HL-60 (cell line): ENCODE measurements around the gene SLC16A6.
"Not testable (repeated sequence)": the region's sequence is repeated elsewhere in the genome, so short reads cannot be mapped to it uniquely, and the experiment has no call there.

Experiments
- DNase-seq, 2 experiments: peaks; one replicate each; pipeline ENCODE4 v3.0.0-alpha.2; 2010 to 2020; ENCODE audit warnings: low read depth in 1 of 2, low spot score in 1 of 2
- H3K27ac ChIP-seq: fragments of 250-450 bp; sonication (Bioruptor Pico); replicated peaks from 2 replicates; pipeline ENCODE4 v1.5.1; 2020; ENCODE audit warnings: mild to moderate bottlenecking, moderate library complexity
- H3K27me3 ChIP-seq: fragments of 250-450 bp; sonication (Bioruptor Pico); 2 replicates; pipeline ENCODE4 v1.5.1; 2021; ENCODE audit warnings: mild to moderate bottlenecking, moderate library complexity; ENCODE audit not compliant: insufficient read depth, poor library complexity, severe bottlenecking
- H3K4me3 ChIP-seq: replicated peaks from 2 replicates; pipeline ENCODE4 v1.5.1; 2011; ENCODE audit warnings: mild to moderate bottlenecking, control low read depth, low read length; ENCODE audit not compliant: insufficient read depth
- CTCF ChIP-seq: IDR thresholded peaks from one replicate; pipeline ENCODE4 v1.5.1; 2011; ENCODE audit warnings: low read length, control low read depth, inconsistent platforms; ENCODE audit not compliant: insufficient read depth
- GABPA ChIP-seq: IDR thresholded peaks from 2 replicates; pipeline ENCODE4 v1.6.1; 2012; ENCODE audit warnings: low read depth
- SPI1 ChIP-seq: IDR thresholded peaks from 2 replicates; pipeline ENCODE4 v1.6.1; 2012; ENCODE audit warnings: low read depth, mild to moderate bottlenecking, borderline replicate concordance
- TF ChIP-seq, protein P1 (sequence below): IDR thresholded peaks from 2 replicates; pipeline ENCODE4 v1.6.1; 2012; ENCODE audit warnings: low read depth; ENCODE audit not compliant: insufficient replicate concordance

SLC16A6 gene

DNA sequence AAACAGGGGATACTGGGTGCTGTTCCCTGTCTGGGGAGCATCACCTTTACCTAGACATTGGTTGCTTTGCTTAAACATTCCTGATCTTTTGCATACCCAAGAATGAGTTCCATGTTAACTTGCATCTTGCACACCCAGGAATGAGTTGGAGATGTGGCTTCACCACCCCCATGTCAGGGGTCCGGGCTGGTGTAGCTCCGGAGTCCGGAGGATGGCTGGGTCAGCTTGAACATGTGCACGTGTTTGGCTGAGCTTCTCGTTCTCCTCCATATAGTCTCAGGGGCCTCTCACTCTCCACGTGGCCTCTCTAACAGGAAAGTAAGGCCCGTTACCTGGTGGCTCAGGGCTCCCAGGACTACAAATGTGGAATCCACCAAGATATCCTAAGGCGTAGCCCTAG, 61.3 kb downstream of the SLC16A6 start:
- H3K27ac ChIP-seq, result no peak overlapping the region
- H3K27me3 ChIP-seq, result no peaks in the 10 kb centered on the region
- TF ChIP-seq, protein P1, sequence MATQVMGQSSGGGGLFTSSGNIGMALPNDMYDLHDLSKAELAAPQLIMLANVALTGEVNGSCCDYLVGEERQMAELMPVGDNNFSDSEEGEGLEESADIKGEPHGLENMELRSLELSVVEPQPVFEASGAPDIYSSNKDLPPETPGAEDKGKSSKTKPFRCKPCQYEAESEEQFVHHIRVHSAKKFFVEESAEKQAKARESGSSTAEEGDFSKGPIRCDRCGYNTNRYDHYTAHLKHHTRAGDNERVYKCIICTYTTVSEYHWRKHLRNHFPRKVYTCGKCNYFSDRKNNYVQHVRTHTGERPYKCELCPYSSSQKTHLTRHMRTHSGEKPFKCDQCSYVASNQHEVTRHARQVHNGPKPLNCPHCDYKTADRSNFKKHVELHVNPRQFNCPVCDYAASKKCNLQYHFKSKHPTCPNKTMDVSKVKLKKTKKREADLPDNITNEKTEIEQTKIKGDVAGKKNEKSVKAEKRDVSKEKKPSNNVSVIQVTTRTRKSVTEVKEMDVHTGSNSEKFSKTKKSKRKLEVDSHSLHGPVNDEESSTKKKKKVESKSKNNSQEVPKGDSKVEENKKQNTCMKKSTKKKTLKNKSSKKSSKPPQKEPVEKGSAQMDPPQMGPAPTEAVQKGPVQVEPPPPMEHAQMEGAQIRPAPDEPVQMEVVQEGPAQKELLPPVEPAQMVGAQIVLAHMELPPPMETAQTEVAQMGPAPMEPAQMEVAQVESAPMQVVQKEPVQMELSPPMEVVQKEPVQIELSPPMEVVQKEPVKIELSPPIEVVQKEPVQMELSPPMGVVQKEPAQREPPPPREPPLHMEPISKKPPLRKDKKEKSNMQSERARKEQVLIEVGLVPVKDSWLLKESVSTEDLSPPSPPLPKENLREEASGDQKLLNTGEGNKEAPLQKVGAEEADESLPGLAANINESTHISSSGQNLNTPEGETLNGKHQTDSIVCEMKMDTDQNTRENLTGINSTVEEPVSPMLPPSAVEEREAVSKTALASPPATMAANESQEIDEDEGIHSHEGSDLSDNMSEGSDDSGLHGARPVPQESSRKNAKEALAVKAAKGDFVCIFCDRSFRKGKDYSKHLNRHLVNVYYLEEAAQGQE, result no peak
- TF ChIP-seq SPI1 (no peak), CTCF (no peak)
- no peak overlapping the region for H3K4me3 ChIP-seq
- no peak for DNase-seq

DNA sequence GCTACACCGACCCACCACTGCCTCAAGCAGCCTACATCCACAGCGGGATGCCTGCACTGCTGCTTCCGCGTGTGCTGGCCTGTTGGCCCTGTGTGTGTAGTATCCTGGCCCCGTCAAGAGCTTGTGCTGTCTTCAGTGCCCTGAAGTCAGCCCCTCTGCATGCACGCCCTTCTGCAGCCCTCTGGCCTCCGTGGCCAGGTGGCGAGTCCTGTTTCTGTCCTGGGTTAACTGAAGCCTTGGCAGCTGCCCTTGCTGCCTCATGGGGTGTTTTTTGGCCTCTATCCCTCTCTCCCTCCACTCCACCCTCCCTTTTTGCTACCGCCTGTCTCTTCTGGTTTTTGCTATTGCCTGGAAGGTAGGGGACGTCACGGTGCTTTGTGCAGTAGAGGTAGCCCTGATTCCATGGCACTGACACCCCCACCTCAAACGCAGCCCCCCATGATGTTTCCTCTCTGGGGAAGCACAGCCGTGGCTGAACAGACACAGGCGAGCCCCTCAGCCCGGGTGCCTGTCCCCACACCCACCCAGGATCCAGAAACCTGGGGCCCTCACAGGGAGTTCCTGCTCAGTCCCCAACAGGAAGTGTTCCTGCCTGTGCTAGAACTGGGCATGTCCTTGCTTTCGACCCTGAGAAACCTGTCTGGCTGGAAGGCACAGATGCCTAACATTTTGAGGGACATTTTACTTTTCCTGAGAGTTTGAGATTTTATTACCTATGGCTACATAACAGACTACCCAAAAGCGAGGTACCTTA, 61.9 kb downstream of the SLC16A6 start:
- Histone ChIP-seq H3K27me3 (no peaks in the 10 kb centered on the region), H3K27ac (no peak overlapping the region), H3K4me3 (no peak overlapping the region)
- TF ChIP-seq SPI1, result no peak
- TF ChIP-seq GABPA, result no peak
- TF ChIP-seq, protein P1, result no peak
- no peak for DNase-seq

DNA sequence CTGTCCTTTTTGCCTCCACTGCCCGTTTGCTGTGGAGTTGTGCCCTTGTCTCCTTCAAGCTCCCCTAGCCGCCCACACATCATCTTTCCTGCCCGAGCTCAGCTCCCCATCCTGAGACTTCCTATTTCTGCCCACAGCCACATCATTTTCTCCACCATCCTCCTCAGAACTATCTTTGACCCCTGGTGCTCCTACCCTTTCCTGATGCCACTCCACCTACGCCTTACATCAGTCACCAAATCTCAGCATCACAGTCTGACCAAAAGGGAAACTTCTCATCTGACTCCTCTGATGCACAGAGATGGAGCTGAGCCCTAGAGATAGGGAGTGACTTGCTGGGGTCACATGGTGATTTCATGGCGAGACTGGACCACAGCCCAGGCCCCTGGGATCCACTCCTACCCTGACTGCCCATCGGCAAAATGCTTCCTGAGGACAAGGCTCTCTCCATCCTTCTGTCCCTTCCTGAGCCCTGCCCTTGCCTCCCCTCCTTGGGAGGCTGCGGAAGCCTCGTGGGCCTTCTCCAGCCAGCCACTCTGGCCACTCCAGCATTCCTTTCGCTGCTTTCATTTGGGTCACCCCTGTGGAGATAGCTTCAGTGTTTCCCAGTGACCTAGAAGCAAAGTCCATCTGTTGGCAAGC, 62.8 kb downstream of the SLC16A6 start:
- not testable (repeated sequence) for DNase-seq, H3K4me3 ChIP-seq, H3K27me3 ChIP-seq, H3K27ac ChIP-seq

GRCh38 chr17:68225055-68225454, 65.9 kb downstream of the SLC16A6 start:
- DNase-seq, H3K27ac ChIP-seq, H3K27me3 ChIP-seq, H3K4me3 ChIP-seq: not testable (repeated sequence)

- no peak for TF ChIP-seq SPI1
- TF ChIP-seq CTCF, result no peak
- TF ChIP-seq GABPA, result no peak
Observed at GRCh38 chr17:68222606-68223005, 68.3 kb downstream of the SLC16A6 start.

More at GRCh38 chr17:68222606-68223005, 68.3 kb downstream of the SLC16A6 start:
- no peak for DNase-seq
- Histone ChIP-seq H3K27me3 (no peaks in the 10 kb centered on the region), H3K27ac (no peak overlapping the region), H3K4me3 (no peak overlapping the region)
